ENCODE data around the gene UEVLD.

Gene UEVLD

DNA sequence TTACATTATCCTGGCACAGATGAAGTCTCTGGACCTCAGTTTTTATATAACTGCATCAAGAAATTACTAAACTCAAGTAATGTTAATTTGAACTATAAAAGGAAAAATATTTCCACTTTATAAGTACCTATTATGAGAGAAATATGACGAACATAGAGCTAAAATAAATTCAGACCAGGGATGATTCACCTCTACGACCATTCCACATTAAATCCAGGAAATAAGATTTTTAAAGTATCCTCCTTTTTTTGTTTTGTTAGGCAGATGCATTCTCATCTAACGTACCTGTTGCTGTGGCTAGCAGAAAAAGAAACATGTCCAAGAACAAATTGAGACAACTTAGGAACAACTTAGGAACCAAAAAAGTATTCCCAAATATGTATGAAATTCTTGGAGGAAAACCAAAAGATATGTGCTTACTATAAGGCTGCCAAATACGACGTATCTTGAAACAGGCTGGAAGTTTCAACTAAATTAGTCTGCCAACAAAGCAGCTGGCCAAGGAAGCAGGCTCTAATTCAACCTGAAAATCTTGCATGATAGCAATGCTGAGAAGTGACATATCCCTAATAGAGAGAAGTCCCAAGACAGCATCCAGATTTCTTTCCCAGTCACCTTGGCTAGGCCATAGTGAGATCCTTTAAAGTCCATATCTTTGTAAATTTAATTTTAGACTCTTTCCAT lies 29.9 kb upstream of the UEVLD start:
- TF ChIP-seq, protein P1, sequence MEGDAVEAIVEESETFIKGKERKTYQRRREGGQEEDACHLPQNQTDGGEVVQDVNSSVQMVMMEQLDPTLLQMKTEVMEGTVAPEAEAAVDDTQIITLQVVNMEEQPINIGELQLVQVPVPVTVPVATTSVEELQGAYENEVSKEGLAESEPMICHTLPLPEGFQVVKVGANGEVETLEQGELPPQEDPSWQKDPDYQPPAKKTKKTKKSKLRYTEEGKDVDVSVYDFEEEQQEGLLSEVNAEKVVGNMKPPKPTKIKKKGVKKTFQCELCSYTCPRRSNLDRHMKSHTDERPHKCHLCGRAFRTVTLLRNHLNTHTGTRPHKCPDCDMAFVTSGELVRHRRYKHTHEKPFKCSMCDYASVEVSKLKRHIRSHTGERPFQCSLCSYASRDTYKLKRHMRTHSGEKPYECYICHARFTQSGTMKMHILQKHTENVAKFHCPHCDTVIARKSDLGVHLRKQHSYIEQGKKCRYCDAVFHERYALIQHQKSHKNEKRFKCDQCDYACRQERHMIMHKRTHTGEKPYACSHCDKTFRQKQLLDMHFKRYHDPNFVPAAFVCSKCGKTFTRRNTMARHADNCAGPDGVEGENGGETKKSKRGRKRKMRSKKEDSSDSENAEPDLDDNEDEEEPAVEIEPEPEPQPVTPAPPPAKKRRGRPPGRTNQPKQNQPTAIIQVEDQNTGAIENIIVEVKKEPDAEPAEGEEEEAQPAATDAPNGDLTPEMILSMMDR (IDR thresholded peaks at IDR 0.05; ENCODE audit: low read depth, low read length) = no peak
- DNase-seq (ENCODE audit: extremely low read depth, low read depth) = no peak

DNA sequence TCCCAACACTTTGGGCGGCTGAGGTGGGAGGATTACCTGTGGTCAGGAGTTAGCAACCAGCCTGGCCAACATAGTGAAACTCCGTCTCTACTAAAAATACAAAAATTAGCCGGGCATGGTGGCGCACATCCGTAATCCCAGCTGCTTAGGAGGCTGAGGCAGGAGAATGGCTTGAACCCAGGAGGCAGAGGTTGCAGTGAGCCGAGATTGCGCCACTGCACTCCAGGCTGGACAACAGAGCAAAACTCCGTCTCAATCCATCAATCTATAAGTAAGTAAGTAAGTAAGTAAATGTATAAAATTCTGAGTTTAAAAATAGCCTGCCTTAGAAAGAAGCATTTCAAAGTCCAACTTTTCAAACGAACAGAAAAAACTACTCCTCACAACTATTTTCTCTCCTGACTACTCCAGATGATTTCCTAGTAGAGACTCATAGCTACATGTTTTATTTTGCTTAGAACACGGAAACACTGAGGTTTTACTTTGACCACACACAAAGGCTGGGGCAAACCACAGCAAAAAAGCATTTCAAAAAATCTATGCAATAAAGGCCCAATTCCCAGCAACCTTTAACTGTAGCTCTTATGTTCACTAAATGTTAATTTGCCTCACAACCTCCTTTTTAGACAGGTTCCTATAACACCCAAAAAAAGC lies 29.3 kb upstream of the UEVLD start:
- no peak for DNase-seq (ENCODE audit: extremely low read depth, low read depth)
- TF ChIP-seq, protein P1 (IDR thresholded peaks at IDR 0.05; ENCODE audit: low read depth, low read length) = no peak

DNA sequence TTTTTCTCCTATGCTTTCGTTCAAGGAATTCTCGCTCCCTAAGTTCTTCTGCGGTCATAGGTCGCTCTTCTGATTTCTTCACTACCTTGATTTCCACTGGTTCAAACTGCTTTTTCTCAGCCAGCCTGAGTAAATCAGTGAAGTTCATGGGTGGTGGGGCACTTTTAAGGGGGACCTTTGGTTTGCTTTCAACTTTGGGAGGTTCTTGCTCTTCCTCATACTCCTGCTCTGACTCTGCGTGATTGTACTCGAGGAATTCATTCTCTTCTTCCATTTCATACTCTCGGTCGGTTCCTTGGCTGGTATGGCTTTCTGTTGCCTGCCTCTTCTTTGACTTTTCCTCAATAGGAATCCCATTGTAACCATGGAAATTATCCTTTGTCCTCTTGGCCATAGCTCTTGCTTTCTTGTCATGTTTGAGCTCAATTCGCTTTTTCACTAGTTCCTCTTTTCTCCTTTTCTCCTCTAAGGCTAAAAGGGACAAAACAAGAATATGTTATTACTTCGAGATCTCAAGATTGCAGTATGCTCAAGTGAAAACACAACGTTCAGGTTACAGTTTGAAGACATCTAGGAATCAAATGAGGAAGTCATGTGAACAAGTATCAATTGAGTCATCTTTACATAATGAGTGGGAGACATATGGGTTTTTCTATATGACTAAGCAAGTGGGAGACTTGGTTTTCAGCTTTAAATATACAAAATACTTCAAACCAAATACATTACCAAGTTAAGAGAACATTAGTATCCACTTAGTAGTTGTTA lies 27.3 kb upstream of the UEVLD start:
- TF ChIP-seq, protein P1 (IDR thresholded peaks at IDR 0.05; ENCODE audit: low read depth, low read length) = no peak
- no peak for DNase-seq (ENCODE audit: extremely low read depth, low read depth)

DNA sequence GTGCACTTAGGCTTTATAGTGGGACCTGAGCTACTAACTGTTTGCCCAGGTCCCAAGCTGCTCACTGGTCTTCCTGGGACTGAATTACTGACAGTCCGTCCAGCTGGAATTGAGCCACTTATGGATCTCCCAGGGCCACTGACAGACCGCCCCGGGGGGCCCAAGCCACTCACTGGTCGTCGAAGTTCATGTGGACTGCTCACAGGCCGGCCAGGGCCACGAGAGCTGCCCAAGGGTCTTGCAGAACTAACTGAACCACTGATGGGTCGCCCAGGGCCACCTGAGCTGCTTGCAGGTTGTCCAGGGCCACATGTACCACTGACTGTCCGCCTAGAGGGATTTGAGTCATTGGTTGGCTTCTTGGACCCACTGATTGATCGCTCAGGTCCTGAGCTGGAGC lies 26.1 kb upstream of the UEVLD start:
- DNase-seq (ENCODE audit: extremely low read depth, low read depth) = no peak

DNA sequence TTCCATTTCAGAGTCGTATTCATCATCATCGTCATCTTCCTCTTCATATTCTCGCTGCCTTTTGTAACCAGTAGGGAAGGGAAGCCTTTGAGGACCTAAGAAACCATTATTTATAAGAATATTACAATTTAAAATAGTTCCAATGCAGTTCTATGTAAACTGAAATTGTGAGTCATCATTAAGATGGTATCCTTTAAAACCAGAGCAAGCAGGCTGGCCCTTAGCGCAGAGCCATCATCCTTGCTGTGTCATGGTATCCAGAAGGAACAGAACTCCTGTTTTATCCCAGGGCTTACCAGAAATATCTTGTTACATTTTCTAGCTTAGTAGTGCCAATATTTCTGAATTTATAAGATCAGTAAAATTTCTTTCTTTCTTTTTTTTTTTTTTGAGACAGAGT lies 23.9 kb upstream of the UEVLD start:
- TF ChIP-seq, protein P1 (IDR thresholded peaks at IDR 0.05; ENCODE audit: low read depth, low read length) = no peak
- no peak for DNase-seq (ENCODE audit: extremely low read depth, low read depth)

More for the DNA sequence above, 26.1 kb upstream of the UEVLD start:
- TF ChIP-seq, protein P1 (IDR thresholded peaks at IDR 0.05; ENCODE audit: low read depth, low read length) = no peak

DNA sequence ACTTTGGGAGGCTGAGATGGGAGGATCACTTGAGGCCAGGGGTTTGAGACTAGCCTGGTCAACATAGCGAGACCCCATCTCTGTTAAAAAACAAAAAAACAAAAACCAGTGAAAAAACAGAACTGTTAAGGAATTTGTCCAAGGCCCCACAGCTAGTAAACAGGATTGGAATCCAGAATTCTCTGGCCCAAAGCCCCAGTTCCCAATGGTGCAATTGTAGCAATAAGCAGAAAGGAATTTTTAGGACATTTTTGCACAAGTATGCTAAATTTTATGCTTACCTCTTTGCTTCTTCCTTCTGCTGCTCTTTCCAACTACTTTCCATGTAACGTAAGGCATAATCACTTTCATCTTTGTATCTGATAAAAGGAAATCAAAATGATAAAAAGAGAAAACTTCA lies 22.7 kb upstream of the UEVLD start:
- DNase-seq (ENCODE audit: extremely low read depth, low read depth) = no peak
- TF ChIP-seq, protein P1 (IDR thresholded peaks at IDR 0.05; ENCODE audit: low read depth, low read length) = no peak

DNA sequence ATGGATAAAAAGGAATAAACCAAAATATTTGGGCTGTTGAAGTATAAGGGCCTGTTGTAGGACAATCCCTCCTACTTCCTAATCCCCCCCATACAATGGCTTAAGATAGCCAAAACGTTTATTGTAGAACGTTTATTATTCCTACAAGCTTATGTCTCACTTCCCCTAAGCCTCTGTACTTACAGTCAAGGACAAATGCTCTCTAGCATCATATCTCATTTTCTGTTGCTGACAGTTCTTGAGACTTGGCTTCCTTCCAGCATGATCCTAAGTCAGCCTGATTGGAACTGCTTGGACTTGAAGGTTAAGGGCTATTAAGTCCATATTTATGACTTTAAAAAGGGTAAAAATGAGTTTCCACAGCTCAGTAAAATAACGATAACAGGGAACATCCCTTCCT lies 19.8 kb upstream of the UEVLD start:
- DNase-seq (ENCODE audit: extremely low read depth, low read depth) = no peak
- TF ChIP-seq, protein P1 (IDR thresholded peaks at IDR 0.05; ENCODE audit: low read depth, low read length) = no peak
